Measurements from ENCODE around the gene SLC30A2. TPM values are rescaled to one million over a fixed set of nuclear protein-coding genes. Genes with fewer than 3 reads are reported as not detected.

The SLC30A2 gene
- total RNA-seq, 2 experiments from 2014 or later, result not detected

DNA sequence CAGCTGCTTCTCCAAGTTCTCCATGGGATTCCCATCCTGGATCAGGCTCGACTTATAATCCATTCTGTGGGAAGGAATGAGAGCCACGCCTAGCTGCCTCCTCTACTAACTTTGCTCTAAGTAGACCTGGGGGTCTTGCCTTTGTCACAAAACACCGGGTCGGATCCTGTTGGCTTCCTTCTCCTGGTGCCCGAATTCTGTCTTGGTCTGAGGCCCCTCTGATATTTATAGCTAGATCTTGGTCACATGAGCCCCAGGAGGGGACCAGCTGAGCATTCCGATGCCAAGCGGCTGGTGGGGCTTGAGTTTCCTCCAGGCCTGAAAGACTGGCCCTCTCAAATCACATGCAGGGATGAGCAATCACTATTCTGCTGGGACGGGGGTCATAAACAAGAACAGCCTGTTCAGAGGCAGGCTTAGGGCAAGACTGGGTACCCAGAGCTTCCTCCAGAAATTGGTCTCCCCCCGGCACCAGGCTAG, 21.6 kb upstream of the SLC30A2 start, which contains the start of gene TRIM63:
Gene TRIM63, minus strand, starts transcription at position 199 of the 480 bp plus-strand sequence. Its CDS starts 136 bp downstream, at position 63.
- ChIA-PET CTCF (interaction anchor here (0.6 to 1.8 kb wide), 4 partner anchors 10 to 172 kb away, joined by 3 to 6 read pairs (median 3); no protein-coding TSS in a partner anchor), POLR2A (no interaction called here)
- Mint-ChIP-seq H3K36me3 (ENCODE audit: low read depth) (no peaks in the 10 kb centered on the region), H3K9me3 (ENCODE audit: low read depth) (no peaks in the 10 kb centered on the region), H3K27me3 (peaks cover 5% of the 10 kb centered on the region), H3K4me1 (no peaks in the 10 kb centered on the region), H3K27ac (no peak within 1 kb of the TSS), H3K4me3 (no peak within 1 kb of the TSS)
- DNase-seq, result no peak
- intact Hi-C loops (cut with DNase I, micrococcal nuclease), result no loop called here
- ATAC-seq, result no peak

DNA sequence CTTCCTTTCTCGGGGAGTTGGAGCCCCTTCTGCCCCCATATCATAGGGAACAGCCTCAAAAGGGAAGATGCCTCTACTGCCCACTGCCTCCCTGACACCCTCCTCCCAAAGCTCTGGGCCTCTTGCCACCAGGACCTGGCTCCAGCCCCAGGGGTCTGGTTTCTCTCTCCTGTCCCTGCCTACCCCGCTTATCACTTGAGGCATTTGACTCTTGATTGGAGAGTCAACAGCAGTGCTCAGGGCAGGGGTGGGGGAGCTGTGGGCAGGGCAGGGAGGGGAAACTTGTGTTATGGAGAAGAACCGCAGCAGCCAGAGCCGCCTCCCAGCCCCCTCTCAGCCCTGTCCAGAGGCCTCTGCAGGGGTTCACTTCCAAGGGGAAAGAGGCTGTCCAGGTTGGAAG, 20.9 kb upstream of the SLC30A2 start:
- no peaks in the 10 kb centered on the region for H3K4me1 Mint-ChIP-seq
- ATAC-seq, result no peak
- intact Hi-C loops (cut with DNase I, micrococcal nuclease), result no loop called here
- no peaks in the 10 kb centered on the region for H3K36me3 Mint-ChIP-seq (ENCODE audit: low read depth)
- no peak overlapping the region for H3K27ac Mint-ChIP-seq
- no peaks in the 10 kb centered on the region for H3K27me3 Mint-ChIP-seq
- no peak overlapping the region for H3K4me3 Mint-ChIP-seq
- no peaks in the 10 kb centered on the region for H3K9me3 Mint-ChIP-seq (ENCODE audit: low read depth)
- CTCF ChIA-PET, result interaction anchor here (0.6 to 1.8 kb wide), 3 partner anchors 9 to 172 kb away, joined by 3 to 6 read pairs (median 3); no protein-coding TSS in a partner anchor
- POLR2A ChIA-PET, result no interaction called here
- DNase-seq, result no peak

DNA sequence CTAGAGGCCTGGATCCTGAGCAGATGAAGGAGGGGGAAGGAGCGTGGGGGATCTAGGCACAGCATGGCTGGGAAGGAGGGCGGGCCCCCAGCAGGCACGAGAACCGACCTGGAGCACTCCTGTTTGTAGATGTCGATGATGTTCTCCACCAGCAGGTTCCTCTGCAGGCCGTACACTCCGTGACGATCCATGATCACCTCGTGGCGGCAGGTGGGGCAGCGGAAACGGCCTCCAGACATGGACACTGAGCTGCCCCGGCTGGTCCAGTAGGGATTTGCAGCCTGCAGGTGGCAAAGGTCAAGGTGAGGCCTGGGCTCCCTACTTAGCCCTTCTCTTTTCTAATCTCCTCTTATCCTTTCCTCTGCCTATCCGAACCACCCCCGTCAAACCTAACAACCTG, 20.2 kb upstream of the SLC30A2 start:
- ATAC-seq (no peak), DNase-seq (no peak)
- Mint-ChIP-seq H3K4me3 (no peak overlapping the region), H3K27me3 (no peaks in the 10 kb centered on the region), H3K4me1 (no peaks in the 10 kb centered on the region), H3K9me3 (ENCODE audit: low read depth) (no peaks in the 10 kb centered on the region), H3K27ac (no peak overlapping the region), H3K36me3 (ENCODE audit: low read depth) (no peaks in the 10 kb centered on the region)
- intact Hi-C loops (cut with DNase I, micrococcal nuclease), result no loop called here
- CTCF ChIA-PET, result interaction anchor here (1.0 to 1.9 kb wide), 6 partner anchors 8 to 173 kb away, joined by 3 to 8 read pairs (median 4); no protein-coding TSS in a partner anchor
- POLR2A ChIA-PET, result no interaction called here

DNA sequence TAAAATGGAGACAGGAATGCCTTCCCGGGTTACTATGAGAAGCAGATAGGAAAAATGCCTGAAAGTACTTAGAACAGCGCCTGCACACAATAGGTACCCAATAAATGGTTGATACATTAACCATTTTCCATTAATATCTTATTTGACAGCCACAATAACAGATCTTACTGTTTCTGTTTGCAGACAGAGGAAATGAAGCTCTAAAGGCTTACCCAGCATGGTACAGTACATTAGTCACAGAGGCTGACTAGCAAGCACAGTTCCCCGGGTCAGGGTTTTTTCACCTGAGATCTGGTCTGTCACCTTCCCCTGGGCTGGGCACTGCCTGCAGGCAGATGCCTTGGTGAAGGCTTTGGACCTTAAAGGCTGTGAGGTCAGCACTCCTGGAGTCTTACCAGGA, 18.6 kb upstream of the SLC30A2 start:
- Mint-ChIP-seq H3K36me3 (ENCODE audit: low read depth) (no peaks in the 10 kb centered on the region), H3K9me3 (ENCODE audit: low read depth) (no peaks in the 10 kb centered on the region), H3K4me3 (no peak overlapping the region), H3K4me1 (no peaks in the 10 kb centered on the region), H3K27me3 (peaks cover under 1% of the 10 kb centered on the region), H3K27ac (no peak overlapping the region)
- DNase-seq (no peak), ATAC-seq (no peak)
- ChIA-PET POLR2A (no interaction called here), CTCF (interaction anchor here (1.0 to 1.9 kb wide), 2 partner anchors 28 to 330 kb away, joined by 3 to 8 read pairs; no protein-coding TSS in a partner anchor)
- intact Hi-C loops (cut with DNase I, micrococcal nuclease), result no loop called here

DNA sequence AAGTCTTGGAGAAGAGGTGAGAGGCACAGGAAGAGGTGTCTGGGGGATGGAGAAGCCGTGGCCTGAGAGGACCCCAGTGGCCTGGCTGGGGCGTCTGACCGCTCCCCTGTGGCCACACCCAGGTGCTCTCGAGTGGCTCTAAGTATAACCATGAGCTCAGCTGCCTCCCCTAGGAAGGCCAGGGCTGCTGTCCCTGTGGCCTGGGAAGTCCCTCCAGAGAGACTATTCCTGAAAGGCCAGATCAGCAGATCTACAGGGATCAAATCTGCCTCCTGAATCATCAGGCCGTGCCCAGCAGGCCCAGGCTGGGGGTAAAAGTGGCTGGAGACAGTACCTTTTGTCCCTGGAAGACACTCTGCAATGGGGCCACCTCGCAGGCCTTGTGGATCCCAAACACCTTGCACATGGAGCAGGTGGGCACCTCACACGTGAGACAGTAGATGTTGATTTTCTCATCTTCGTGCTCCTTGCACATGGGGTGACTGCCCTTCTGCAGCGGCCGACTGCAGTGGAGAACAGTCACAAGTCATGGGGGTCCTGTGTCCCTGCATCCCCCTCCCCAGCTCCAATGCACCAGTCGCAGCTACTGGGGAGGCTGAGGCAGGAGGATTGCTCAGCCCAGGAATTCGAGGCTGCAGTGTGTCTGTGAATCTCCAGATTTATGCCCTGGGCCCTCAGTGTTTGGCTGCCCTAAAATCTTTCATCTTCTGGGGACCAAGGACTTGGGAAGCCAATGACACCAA, 15.1 kb upstream of the SLC30A2 start:
- Mint-ChIP-seq H3K27me3 (peaks cover 9% of the 10 kb centered on the region), H3K36me3 (ENCODE audit: low read depth) (no peaks in the 10 kb centered on the region), H3K4me1 (no peaks in the 10 kb centered on the region), H3K4me3 (no peak overlapping the region), H3K9me3 (ENCODE audit: low read depth) (no peaks in the 10 kb centered on the region), H3K27ac (no peak overlapping the region)
- ChIA-PET POLR2A (no interaction called here), CTCF (interaction anchor here (0.7 kb wide), 1 partner anchor 18 kb away, joined by 5 read pairs; no protein-coding TSS in a partner anchor)
- intact Hi-C loops (cut with DNase I, micrococcal nuclease), result no loop called here
- no peak for ATAC-seq
- no peak for DNase-seq

DNA sequence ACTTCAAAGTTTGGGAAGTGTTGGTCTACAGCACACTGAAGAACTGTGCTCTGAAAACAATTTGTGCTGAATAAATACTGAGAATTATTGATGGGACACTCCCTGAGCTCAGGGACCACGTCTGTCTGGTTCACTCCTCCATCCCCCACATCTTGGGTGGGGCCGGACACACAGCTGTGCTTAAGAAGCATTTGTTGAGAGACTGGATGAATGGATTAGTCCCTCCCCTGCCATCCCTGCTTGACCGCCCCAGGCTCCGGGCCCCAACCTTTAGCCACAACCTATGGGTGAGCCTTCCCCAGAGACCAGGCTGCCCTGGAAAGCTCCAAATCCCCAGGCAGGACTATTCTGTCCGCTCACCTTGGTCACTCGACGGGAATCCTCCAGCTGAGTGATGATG, 14.0 kb upstream of the SLC30A2 start:
- ATAC-seq (no peak), DNase-seq (no peak)
- intact Hi-C loops (cut with DNase I, micrococcal nuclease), result no loop called here
- Mint-ChIP-seq H3K36me3 (ENCODE audit: low read depth) (no peaks in the 10 kb centered on the region), H3K4me3 (no peak overlapping the region), H3K9me3 (ENCODE audit: low read depth) (no peaks in the 10 kb centered on the region), H3K4me1 (no peaks in the 10 kb centered on the region), H3K27ac (no peak overlapping the region), H3K27me3 (peaks cover 12% of the 10 kb centered on the region)
- ChIA-PET CTCF (interaction anchor here (0.5 to 1.2 kb wide), 3 partner anchors 10 to 221 kb away, joined by 3 to 6 read pairs (median 4); no protein-coding TSS in a partner anchor), POLR2A (interaction anchor here (0.6 kb wide), 1 partner anchor 12 kb away, joined by 5 read pairs; no protein-coding TSS in a partner anchor)

DNA sequence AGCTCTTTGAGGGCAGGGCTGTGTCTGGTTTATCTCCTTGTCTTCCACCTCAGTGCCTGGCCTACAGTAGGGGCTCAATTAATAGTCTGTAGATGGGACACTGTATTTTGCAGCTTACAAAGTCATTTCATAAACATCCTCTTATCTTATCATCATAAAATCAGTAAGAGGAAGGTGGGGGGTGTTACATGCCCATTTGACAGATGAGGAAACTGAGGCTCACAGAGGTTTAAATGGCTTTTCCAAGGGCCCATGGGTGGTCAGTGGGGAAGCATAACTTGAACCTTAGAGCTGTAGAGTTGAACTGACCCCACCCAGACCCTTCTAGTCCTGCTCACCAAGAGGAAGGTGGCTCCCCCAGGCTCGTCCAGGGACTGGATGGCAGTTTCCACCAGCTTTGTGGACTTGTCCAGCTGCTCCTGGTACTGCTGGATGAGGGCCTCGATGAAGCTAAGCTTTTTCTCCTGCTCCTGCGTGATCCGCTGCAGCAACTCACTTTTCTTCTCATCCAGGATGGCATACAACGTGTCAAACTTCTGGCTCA, 12.2 kb upstream of the SLC30A2 start:
- intact Hi-C loops (cut with DNase I, micrococcal nuclease), result no loop called here
- Mint-ChIP-seq H3K27me3 (peaks cover 15% of the 10 kb centered on the region), H3K27ac (no peak overlapping the region), H3K36me3 (ENCODE audit: low read depth) (no peaks in the 10 kb centered on the region), H3K4me3 (no peak overlapping the region), H3K9me3 (ENCODE audit: low read depth) (no peaks in the 10 kb centered on the region), H3K4me1 (no peaks in the 10 kb centered on the region)
- DNase-seq (no peak), ATAC-seq (no peak)
- ChIA-PET POLR2A (no interaction called here), CTCF (interaction anchor here (0.9 to 1.2 kb wide), 4 partner anchors 9 to 333 kb away, joined by 3 to 4 read pairs (median 3); no protein-coding TSS in a partner anchor)

DNA sequence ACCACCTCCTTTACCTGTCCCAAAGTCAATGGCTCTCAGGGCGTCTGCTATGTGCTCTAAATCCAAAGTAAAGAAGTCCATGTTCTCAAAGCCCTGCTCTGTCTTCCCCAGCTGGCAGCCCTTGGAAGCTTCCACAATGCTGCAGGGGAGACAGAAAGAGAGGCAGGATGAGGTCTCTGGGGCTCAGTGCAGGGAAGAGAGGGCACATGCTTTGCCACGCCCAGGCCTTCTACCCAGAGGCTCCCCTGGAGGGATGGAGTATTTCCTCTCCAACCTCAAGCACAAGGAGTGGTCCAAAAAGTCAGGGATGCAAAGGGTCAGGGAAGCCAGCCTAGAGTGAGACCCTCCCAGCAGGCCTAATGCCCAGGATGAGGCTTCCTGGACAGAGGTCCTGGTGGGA, 11.3 kb upstream of the SLC30A2 start:
- CTCF ChIA-PET, result interaction anchor here (1.0 kb wide), 2 partner anchors 10 to 49 kb away, joined by 3 read pairs; no protein-coding TSS in a partner anchor
- Mint-ChIP-seq H3K27me3 (peaks cover 15% of the 10 kb centered on the region), H3K4me3 (no peak overlapping the region), H3K36me3 (ENCODE audit: low read depth) (no peaks in the 10 kb centered on the region), H3K27ac (no peak overlapping the region), H3K9me3 (ENCODE audit: low read depth) (no peaks in the 10 kb centered on the region), H3K4me1 (no peaks in the 10 kb centered on the region)
- DNase-seq (no peak), ATAC-seq (no peak)
- POLR2A ChIA-PET, result no interaction called here
- intact Hi-C loops (cut with DNase I, micrococcal nuclease), result no loop called here

DNA sequence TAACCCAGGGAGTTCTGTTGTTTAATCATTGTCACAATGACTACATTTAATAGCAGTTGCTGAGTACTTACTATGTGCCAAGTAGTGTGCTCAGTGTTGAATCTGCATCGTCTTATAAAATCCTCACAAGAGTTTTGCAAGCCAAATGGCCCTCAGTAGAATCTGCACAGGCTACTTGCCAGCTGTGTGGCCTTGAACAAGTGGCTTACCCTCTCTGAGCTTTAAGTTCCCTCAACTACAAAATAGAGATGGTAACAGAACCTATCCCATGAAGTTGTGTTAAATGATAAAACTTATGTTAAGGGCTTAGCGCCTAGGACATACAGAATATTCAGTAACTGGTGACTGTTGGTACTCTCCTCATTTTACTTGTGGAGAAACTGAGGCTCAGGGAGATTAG, 9.1 kb upstream of the SLC30A2 start:
- DNase-seq (no peak), ATAC-seq (no peak)
- no peak overlapping the region for H3K4me3 Mint-ChIP-seq
- no peaks in the 10 kb centered on the region for H3K9me3 Mint-ChIP-seq (ENCODE audit: low read depth)
- H3K27ac Mint-ChIP-seq, result no peak overlapping the region
- intact Hi-C loops (cut with DNase I, micrococcal nuclease), result no loop called here
- no peaks in the 10 kb centered on the region for H3K4me1 Mint-ChIP-seq
- H3K27me3 Mint-ChIP-seq, result peaks cover 24% of the 10 kb centered on the region
- CTCF ChIA-PET, result interaction anchor here (1.0 to 1.4 kb wide), 3 partner anchors 19 to 445 kb away, joined by 3 to 4 read pairs (median 3); no protein-coding TSS in a partner anchor
- no peaks in the 10 kb centered on the region for H3K36me3 Mint-ChIP-seq (ENCODE audit: low read depth)
- POLR2A ChIA-PET, result interaction anchor here (0.7 kb wide), 1 partner anchor 1962 kb away, joined by 3 read pairs; no protein-coding TSS in a partner anchor

DNA sequence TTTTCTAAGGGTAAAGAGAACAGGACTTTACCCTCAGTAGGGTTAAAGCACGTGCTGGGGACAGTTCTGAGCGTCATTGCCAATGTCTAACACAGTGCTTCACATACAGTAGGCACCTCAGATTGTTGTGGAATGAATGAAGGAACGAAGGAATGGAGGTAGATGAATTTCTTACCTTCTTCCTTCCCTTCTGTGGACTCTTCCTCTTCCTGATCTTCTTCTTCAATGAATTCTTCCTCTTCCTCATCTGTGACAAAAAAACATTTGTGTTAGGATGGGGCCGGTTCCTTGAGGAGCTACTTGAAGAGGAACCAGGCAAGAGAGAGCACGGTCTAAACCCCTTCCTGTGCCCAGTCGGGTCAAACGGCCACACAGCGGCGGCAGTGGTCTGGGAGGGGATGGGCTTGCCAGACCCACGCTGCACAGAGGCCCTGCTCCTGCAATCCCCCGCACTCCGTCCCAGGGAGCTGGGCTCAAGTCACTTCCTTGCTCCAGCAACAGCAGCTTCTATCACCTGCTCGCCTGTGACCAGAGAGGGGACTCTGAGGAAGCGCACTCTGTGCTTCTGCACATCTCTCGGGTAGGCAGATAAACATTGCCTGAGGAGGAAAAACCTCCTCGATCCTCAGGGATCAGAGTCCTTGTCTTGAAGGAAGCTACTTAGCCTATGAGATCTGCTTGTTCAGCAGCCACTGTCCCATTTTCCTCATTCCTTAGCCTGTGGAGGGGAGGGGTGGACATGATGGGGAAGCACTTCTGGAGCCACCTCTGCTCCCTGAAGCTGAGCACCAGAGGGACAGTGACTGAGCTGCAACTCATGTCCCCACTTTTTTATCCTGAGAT, 8.0 kb upstream of the SLC30A2 start:
- Mint-ChIP-seq H3K36me3 (ENCODE audit: low read depth) (no peaks in the 10 kb centered on the region), H3K4me1 (no peaks in the 10 kb centered on the region), H3K27ac (no peak overlapping the region), H3K27me3 (peaks cover 26% of the 10 kb centered on the region), H3K9me3 (ENCODE audit: low read depth) (no peaks in the 10 kb centered on the region), H3K4me3 (no peak overlapping the region)
- intact Hi-C loops (cut with DNase I, micrococcal nuclease), result no loop called here
- ChIA-PET POLR2A (interaction anchor here (0.6 kb wide), 1 partner anchor 14 kb away, joined by 3 read pairs; no protein-coding TSS in a partner anchor), CTCF (interaction anchor here (0.6 to 1.6 kb wide), 5 partner anchors 11 to 504 kb away, joined by 3 to 4 read pairs (median 3); no protein-coding TSS in a partner anchor)
- ATAC-seq, result no peak
- DNase-seq, result no peak

DNA sequence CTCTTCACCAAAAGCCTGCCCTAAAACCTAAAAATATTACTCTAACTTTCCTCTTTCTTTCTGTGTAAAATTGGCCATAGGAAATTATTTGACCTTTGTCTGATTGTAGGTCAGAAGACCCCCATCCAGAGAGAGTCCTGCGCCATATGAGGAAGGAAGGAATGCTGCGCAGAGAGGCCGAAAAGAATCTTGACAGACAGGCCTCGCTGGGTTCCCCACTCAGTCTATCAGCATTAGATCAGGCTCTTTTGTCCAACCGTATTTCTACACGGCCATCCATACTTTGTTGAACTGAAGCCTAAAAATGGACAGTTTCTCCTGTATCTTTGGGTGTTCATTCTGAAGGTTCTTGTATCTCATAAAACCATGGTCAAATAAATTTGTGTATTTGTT, 4.3 kb upstream of the SLC30A2 start:
- H3K36me3 Mint-ChIP-seq (ENCODE audit: low read depth), result no peaks in the 10 kb centered on the region
- no peak overlapping the region for H3K4me3 Mint-ChIP-seq
- peaks cover 39% of the 10 kb centered on the region for H3K27me3 Mint-ChIP-seq
- H3K9me3 Mint-ChIP-seq (ENCODE audit: low read depth), result no peaks in the 10 kb centered on the region
- H3K27ac Mint-ChIP-seq, result no peak overlapping the region
- ATAC-seq (no peak), DNase-seq (no peak)
- POLR2A ChIA-PET, result no interaction called here
- CTCF ChIA-PET, result interaction anchor here (0.6 to 0.8 kb wide), 2 partner anchors 9 to 55 kb away, joined by 3 to 6 read pairs; no protein-coding TSS in a partner anchor
- intact Hi-C loops (cut with DNase I, micrococcal nuclease), result no loop called here
- H3K4me1 Mint-ChIP-seq, result peaks cover under 1% of the 10 kb centered on the region
